Stimulated activated CD8-positive, alpha-beta memory T cell treated with anti-CD3 and anti-CD28 coated beads, Interleukin-15, amount 100 ng/mL, for 24 hours (primary cell): ENCODE measurements around the gene POU2AF2.
"Not testable (repeated sequence)": the region's sequence is repeated elsewhere in the genome, so short reads cannot be mapped to it uniquely, and the experiment has no call there.

ENCODE experiments used
- DNase-seq: peaks from one replicate; pipeline ENCODE4 v3.0.0-alpha.2; 2020; ENCODE audit warnings: low read depth

The POU2AF2 gene

GRCh38 chr11:111258046-111258445 is 12.5 kb downstream of the POU2AF2 start:
- DNase-seq, result no peak

GRCh38 chr11:111259896-111260295 is 14.4 kb downstream of the POU2AF2 start:
- DNase-seq, result no peak

GRCh38 chr11:111260811-111261210 is 15.3 kb downstream of the POU2AF2 start:
- no peak for DNase-seq

- DNase-seq, result no peak
Measured at GRCh38 chr11:111264646-111265045, 19.1 kb downstream of the POU2AF2 start.

GRCh38 chr11:111265421-111265820 is 19.9 kb downstream of the POU2AF2 start:
- DNase-seq, result no peak

- DNase-seq, result not testable (repeated sequence)
Measured at GRCh38 chr11:111268303-111268702, 22.8 kb downstream of the POU2AF2 start.

- no peak for DNase-seq
Measured at GRCh38 chr11:111269146-111269868, 23.8 kb downstream of the POU2AF2 start.

- DNase-seq, result no peak
Measured at GRCh38 chr11:111272420-111272819, 26.9 kb downstream of the POU2AF2 start.

- DNase-seq, result no peak
Measured at GRCh38 chr11:111282562-111283075, 37.1 kb downstream of the POU2AF2 start.

- DNase-seq, result no peak
Measured at GRCh38 chr11:111283945-111284481, 38.5 kb downstream of the POU2AF2 start.

- DNase-seq, result no peak
Measured at GRCh38 chr11:111285189-111286091, 39.9 kb downstream of the POU2AF2 start.

GRCh38 chr11:111291764-111292163 is 46.2 kb downstream of the POU2AF2 start:
- no peak for DNase-seq

- not testable (repeated sequence) for DNase-seq
Measured at GRCh38 chr11:111292408-111292807, 46.9 kb downstream of the POU2AF2 start.

- no peak for DNase-seq
Measured at GRCh38 chr11:111296196-111296595, 50.7 kb downstream of the POU2AF2 start.

- no peak for DNase-seq
Measured at GRCh38 chr11:111297696-111298095, 52.2 kb downstream of the POU2AF2 start.

- no peak for DNase-seq
Measured at GRCh38 chr11:111298413-111299100, 53.0 kb downstream of the POU2AF2 start, which contains the start of gene POU2AF3. Gene POU2AF3, plus strand, starts transcription at chr11:111298546. Its CDS starts 36 bp downstream, at chr11:111298582.

- no peak for DNase-seq
Measured at GRCh38 chr11:111299101-111300026, 53.8 kb downstream of the POU2AF2 start.

- no peak for DNase-seq
Measured at GRCh38 chr11:111300569-111300968, 55.0 kb downstream of the POU2AF2 start.

- DNase-seq, result no peak
Measured at GRCh38 chr11:111301004-111301841, 55.7 kb downstream of the POU2AF2 start.

GRCh38 chr11:111301842-111302118 is 56.3 kb downstream of the POU2AF2 start:
- DNase-seq, result no peak
